ENCODE results near the gene MLXIP. TPM values are rescaled to one million over a fixed set of nuclear protein-coding genes. Genes with fewer than 3 reads are reported as not detected.

MLXIP gene
- total RNA-seq, 1 experiment from 2014 or later: 13.5 TPM

GRCh38 chr12:122087431-122088178 lies 9.0 kb downstream of the MLXIP start:
- Histone ChIP-seq H3K9me3 (replicated peaks) (no peaks in the 10 kb centered on the region), H3K4me1 (replicated peaks) (peaks cover 19% of the 10 kb centered on the region), H3K27ac (no peak overlapping the region), H3K27me3 (replicated peaks) (no peaks in the 10 kb centered on the region), H3K4me3 (no peak overlapping the region), H3K36me3 (peaks cover 65% of the 10 kb centered on the region)
- DNase-seq (ENCODE audit: low read depth in 1 of 2, low spot score in 2 of 2): no peak

- no peaks in the 10 kb centered on the region for H3K27me3 ChIP-seq (replicated peaks)
- H3K9me3 ChIP-seq (replicated peaks): no peaks in the 10 kb centered on the region
- H3K36me3 ChIP-seq: peaks cover 65% of the 10 kb centered on the region
- no peak for DNase-seq (ENCODE audit: low read depth in 1 of 2, low spot score in 2 of 2)
- H3K4me3 ChIP-seq: no peak overlapping the region
- H3K27ac ChIP-seq: no peak overlapping the region
- H3K4me1 ChIP-seq (replicated peaks): peaks cover 16% of the 10 kb centered on the region
Measured at GRCh38 chr12:122088179-122088810, 9.7 kb downstream of the MLXIP start.

GRCh38 chr12:122089077-122089476 lies 10.5 kb downstream of the MLXIP start:
- Histone ChIP-seq H3K9me3 (replicated peaks) (no peaks in the 10 kb centered on the region), H3K27me3 (replicated peaks) (no peaks in the 10 kb centered on the region), H3K4me1 (replicated peaks) (peaks cover 16% of the 10 kb centered on the region), H3K36me3 (peaks cover 57% of the 10 kb centered on the region), H3K27ac (no peak overlapping the region), H3K4me3 (no peak overlapping the region)
- DNase-seq (ENCODE audit: low read depth in 1 of 2, low spot score in 2 of 2): no peak

- DNase-seq (ENCODE audit: low read depth in 1 of 2, low spot score in 2 of 2): no peak
- Histone ChIP-seq H3K9me3 (replicated peaks) (no peaks in the 10 kb centered on the region), H3K27ac (no peak overlapping the region; the same call in 1 of the 2 replicates), H3K27me3 (replicated peaks) (no peaks in the 10 kb centered on the region), H3K4me3 (no peak overlapping the region), H3K36me3 (peaks cover 39% of the 10 kb centered on the region), H3K4me1 (replicated peaks) (peaks cover 21% of the 10 kb centered on the region)
Measured at GRCh38 chr12:122090759-122091515, 12.4 kb downstream of the MLXIP start.

GRCh38 chr12:122093098-122093883 lies 14.7 kb downstream of the MLXIP start:
- Histone ChIP-seq H3K36me3 (peaks cover 24% of the 10 kb centered on the region), H3K9me3 (replicated peaks) (no peaks in the 10 kb centered on the region), H3K27me3 (replicated peaks) (no peaks in the 10 kb centered on the region), H3K27ac (no peak overlapping the region), H3K4me1 (replicated peaks) (peaks cover 35% of the 10 kb centered on the region), H3K4me3 (no peak overlapping the region)
- DNase-seq (ENCODE audit: low read depth in 1 of 2, low spot score in 2 of 2): no peak

- no peaks in the 10 kb centered on the region for H3K27me3 ChIP-seq (replicated peaks)
- peaks cover 39% of the 10 kb centered on the region for H3K4me1 ChIP-seq (replicated peaks)
- H3K4me3 ChIP-seq: no peak overlapping the region
- peaks cover 19% of the 10 kb centered on the region for H3K36me3 ChIP-seq
- no peak for DNase-seq (ENCODE audit: low read depth in 1 of 2, low spot score in 2 of 2)
- no peaks in the 10 kb centered on the region for H3K9me3 ChIP-seq (replicated peaks)
- no peak overlapping the region for H3K27ac ChIP-seq
Measured at GRCh38 chr12:122094137-122094734, 15.7 kb downstream of the MLXIP start.

GRCh38 chr12:122094735-122095631 lies 16.4 kb downstream of the MLXIP start:
- no peak overlapping the region for H3K4me3 ChIP-seq
- H3K9me3 ChIP-seq (replicated peaks): no peaks in the 10 kb centered on the region
- peaks cover 11% of the 10 kb centered on the region for H3K36me3 ChIP-seq
- no peak overlapping the region for H3K27ac ChIP-seq
- H3K4me1 ChIP-seq (replicated peaks): peaks cover 32% of the 10 kb centered on the region
- no peak for DNase-seq (ENCODE audit: low read depth in 1 of 2, low spot score in 2 of 2)
- no peaks in the 10 kb centered on the region for H3K27me3 ChIP-seq (replicated peaks)

- Histone ChIP-seq H3K4me3 (no peak overlapping the region), H3K36me3 (peaks cover 5% of the 10 kb centered on the region; the same call in 1 of the 2 replicates), H3K4me1 (replicated peaks) (peaks cover 30% of the 10 kb centered on the region), H3K9me3 (replicated peaks) (no peaks in the 10 kb centered on the region), H3K27ac (no peak overlapping the region), H3K27me3 (replicated peaks) (no peaks in the 10 kb centered on the region)
- no peak for DNase-seq (ENCODE audit: low read depth in 1 of 2, low spot score in 2 of 2)
Measured at GRCh38 chr12:122096014-122096413, 17.5 kb downstream of the MLXIP start.

- Histone ChIP-seq H3K4me3 (no peak overlapping the region), H3K27me3 (replicated peaks) (no peaks in the 10 kb centered on the region), H3K9me3 (replicated peaks) (no peaks in the 10 kb centered on the region), H3K36me3 (peaks cover 5% of the 10 kb centered on the region; the same call in 1 of the 2 replicates), H3K4me1 (replicated peaks) (peaks cover 25% of the 10 kb centered on the region), H3K27ac (no peak overlapping the region)
- no peak for DNase-seq (ENCODE audit: low read depth in 1 of 2, low spot score in 2 of 2)
Measured at GRCh38 chr12:122096591-122097149, 18.1 kb downstream of the MLXIP start.

GRCh38 chr12:122097584-122097926 lies 19.0 kb downstream of the MLXIP start:
- Histone ChIP-seq H3K9me3 (replicated peaks) (no peaks in the 10 kb centered on the region), H3K36me3 (peaks cover 3% of the 10 kb centered on the region), H3K27ac (no peak overlapping the region), H3K27me3 (replicated peaks) (no peaks in the 10 kb centered on the region), H3K4me1 (replicated peaks) (peaks cover 25% of the 10 kb centered on the region), H3K4me3 (no peak overlapping the region)
- no peak for DNase-seq (ENCODE audit: low read depth in 1 of 2, low spot score in 2 of 2)

- no peaks in the 10 kb centered on the region for H3K27me3 ChIP-seq (replicated peaks)
- H3K4me3 ChIP-seq: no peak overlapping the region
- peaks cover 25% of the 10 kb centered on the region for H3K4me1 ChIP-seq (replicated peaks)
- DNase-seq (ENCODE audit: low read depth in 1 of 2, low spot score in 2 of 2): no peak
- H3K9me3 ChIP-seq (replicated peaks): no peaks in the 10 kb centered on the region
- peaks cover 5% of the 10 kb centered on the region; the same call in 1 of the 2 replicates for H3K36me3 ChIP-seq
- no peak overlapping the region for H3K27ac ChIP-seq
Measured at GRCh38 chr12:122097927-122098756, 19.6 kb downstream of the MLXIP start.

Data from SJSA1 (cell line).